Uterus (tissue), 2 donors: ENCODE results near the gene AHSP.
"Not testable (repeated sequence)": the region's sequence is repeated elsewhere in the genome, so short reads cannot be mapped to it uniquely, and the experiment has no call there.

ENCODE experiments used
- CTCF ChIP-seq, 4 experiments: fragments of 200-600 bp in 2 of 4; fragments of 450-650 bp in 2 of 4; sonication (generic) in 2 of 4; IDR thresholded peaks; one replicate each; pipeline ENCODE4 v1.5.1; 2016 to 2019; ENCODE audit warnings: antibody characterized with exemption in 4 of 4, mild to moderate bottlenecking in 2 of 4, moderate library complexity in 1 of 4
- POLR2A ChIP-seq, 2 donors: fragments of 450-650 bp; IDR thresholded peaks; one replicate each; pipeline ENCODE4 v1.6.1; 2016; ENCODE audit warnings: antibody characterized with exemption in 2 of 2, mild to moderate bottlenecking in 1 of 2, moderate library complexity in 1 of 2

DNA sequence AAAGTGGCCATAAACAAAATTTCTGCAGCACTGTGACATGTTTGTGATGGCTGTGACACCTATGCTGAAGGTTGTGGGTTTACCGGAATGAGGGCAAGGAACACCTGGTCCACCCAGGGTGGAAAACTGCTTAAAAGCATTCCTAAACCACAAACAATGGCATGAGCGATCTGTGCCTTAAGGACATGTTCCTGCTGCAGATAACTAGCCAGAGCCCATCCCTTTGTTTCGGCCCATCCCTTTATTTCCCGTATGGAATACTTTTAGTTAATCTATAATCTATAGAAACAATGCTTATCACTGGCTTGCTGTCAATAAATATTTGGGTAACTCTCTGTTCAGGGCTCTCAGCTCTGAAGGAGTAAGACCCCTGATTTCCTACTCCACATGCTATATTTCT lies 12.1 kb downstream of the AHSP start:
- TF ChIP-seq CTCF, POLR2A (IDR thresholded peaks at IDR 0.05): not testable (repeated sequence)
